Subcutaneous adipose tissue (tissue), 4 donors: Measurements from ENCODE around the gene EED. TPM values are rescaled to one million over a fixed set of nuclear protein-coding genes. Genes with fewer than 3 reads are reported as not detected.

ENCODE experiments used
- CTCF ChIP-seq: fragments of 450-650 bp; IDR thresholded peaks from one replicate; pipeline ENCODE4 v1.5.1; 2016; ENCODE audit warnings: low read depth, mild to moderate bottlenecking, control low read depth, antibody characterized with exemption, moderate library complexity
- total RNA-seq, 4 donors: library from RNA; depleted of rRNA; stranded (reverse); fragments of >200 nt; gene quantifications; one replicate each; pipeline ENCODE4 v1.1.0, GENCODE V29; 2016

EED gene
- total RNA-seq, 4 donors from 2014 or later: 14.7 to 28.4 (median 24.3) TPM

- TF ChIP-seq CTCF: no peak
Measured at GRCh38 chr11:86201371-86201884, 43.1 kb upstream of the EED start.

- TF ChIP-seq CTCF: no peak
Measured at GRCh38 chr11:86202013-86202336, 42.6 kb upstream of the EED start.

- TF ChIP-seq CTCF: no peak
Measured at GRCh38 chr11:86204356-86204755, 40.2 kb upstream of the EED start.

- TF ChIP-seq CTCF: no peak
Measured at GRCh38 chr11:86205421-86206336, 38.9 kb upstream of the EED start.

GRCh38 chr11:86206337-86206695 is 38.2 kb upstream of the EED start:
- TF ChIP-seq CTCF: no peak

GRCh38 chr11:86207413-86207812 is 37.1 kb upstream of the EED start:
- no peak for TF ChIP-seq CTCF

GRCh38 chr11:86208572-86208971 is 36.0 kb upstream of the EED start:
- TF ChIP-seq CTCF: no peak
